H9 (cell line): ENCODE results near the gene PARD6B. TPM values are rescaled to one million over a fixed set of nuclear protein-coding genes. Genes with fewer than 3 reads are reported as not detected.
"Not testable (repeated sequence)": the region's sequence is repeated elsewhere in the genome, so short reads cannot be mapped to it uniquely, and the experiment has no call there.

Experiments used
- DNase-seq: peaks from one replicate; pipeline ENCODE4 v3.0.0-alpha.2; 2017
- H2AFZ ChIP-seq: one replicate; pipeline ENCODE4 v1.6.1; 2013; ENCODE audit warnings: mild to moderate bottlenecking, low read length, control low read depth, moderate library complexity
- H2AK5ac ChIP-seq: 2 replicates; pipeline ENCODE4 v1.6.1; 2013; ENCODE audit warnings: low read length, control low read depth, mixed read lengths; ENCODE audit not compliant: insufficient read length
- H2BK120ac ChIP-seq: one replicate; pipeline ENCODE4 v1.6.1; 2013; ENCODE audit warnings: low read depth, mild to moderate bottlenecking, low read length, control low read depth, inconsistent platforms; ENCODE audit not compliant: poor library complexity, severe bottlenecking
- H2BK12ac ChIP-seq: 2 replicates; pipeline ENCODE4 v1.6.1; 2013; ENCODE audit warnings: low read length, control low read depth, mixed read lengths, low read depth; ENCODE audit not compliant: insufficient read length
- H2BK15ac ChIP-seq: 2 replicates; pipeline ENCODE4 v1.6.1; 2013; ENCODE audit warnings: low read depth, low read length, control low read depth
- H2BK20ac ChIP-seq: one replicate; pipeline ENCODE4 v1.6.1; 2013; ENCODE audit warnings: low read depth, mild to moderate bottlenecking, low read length, control low read depth, inconsistent platforms; ENCODE audit not compliant: poor library complexity, severe bottlenecking
- H2BK5ac ChIP-seq: 2 replicates; pipeline ENCODE4 v1.6.1; 2013; ENCODE audit warnings: low read length, control low read depth, mixed read lengths; ENCODE audit not compliant: insufficient read length
- H3K14ac ChIP-seq: 2 replicates; pipeline ENCODE4 v1.6.1; 2013; ENCODE audit warnings: low read length, control low read depth; ENCODE audit not compliant: insufficient read depth
- H3K18ac ChIP-seq: 2 replicates; pipeline ENCODE4 v1.6.1; 2013; ENCODE audit warnings: low read depth, mild to moderate bottlenecking, mixed read lengths, low read length, control low read depth; ENCODE audit not compliant: insufficient read length
- H3K23ac ChIP-seq: 2 replicates; pipeline ENCODE4 v1.6.1; 2013; ENCODE audit warnings: low read length, control low read depth, mixed read lengths, low read depth; ENCODE audit not compliant: insufficient read length
- H3K23me2 ChIP-seq: 2 replicates; pipeline ENCODE4 v1.6.1; 2013; ENCODE audit warnings: low read depth, mild to moderate bottlenecking, mixed read lengths, low read length, control low read depth; ENCODE audit not compliant: insufficient read length, poor library complexity, severe bottlenecking
- H3K27ac ChIP-seq: 2 replicates; pipeline ENCODE4 v1.5.1; 2013; ENCODE audit warnings: low read length, control low read depth, mixed read lengths, low read depth; ENCODE audit not compliant: insufficient read length
- H3K27me3 ChIP-seq: 2 replicates; pipeline ENCODE4 v1.6.1; 2013; ENCODE audit warnings: low read length, control low read depth, inconsistent platforms; ENCODE audit not compliant: insufficient read depth
- H3K4ac ChIP-seq: 2 replicates; pipeline ENCODE4 v1.6.1; 2013; ENCODE audit warnings: low read depth, mild to moderate bottlenecking, control low read depth, inconsistent platforms, low read length, moderate library complexity
- H3K4me1 ChIP-seq: 2 replicates; pipeline ENCODE4 v1.6.1; 2013; ENCODE audit warnings: low read length, control low read depth, inconsistent platforms; ENCODE audit not compliant: insufficient read depth
- H3K4me2 ChIP-seq: 2 replicates; pipeline ENCODE4 v1.6.1; 2013; ENCODE audit warnings: low read length, control low read depth, mixed read lengths; ENCODE audit not compliant: insufficient read length, insufficient read depth
- H3K56ac ChIP-seq: 2 replicates; pipeline ENCODE4 v1.6.1; 2013; ENCODE audit warnings: low read depth, mild to moderate bottlenecking, mixed read lengths, low read length, control low read depth; ENCODE audit not compliant: insufficient read length
- H3K79me1 ChIP-seq: 2 replicates; pipeline ENCODE4 v1.6.1; 2013; ENCODE audit warnings: low read depth, mild to moderate bottlenecking, moderate library complexity, low read length, control low read depth, inconsistent platforms; ENCODE audit not compliant: insufficient read depth, poor library complexity, severe bottlenecking
- H3K79me2 ChIP-seq: 2 replicates; pipeline ENCODE4 v1.6.1; 2013; ENCODE audit warnings: low read length, control low read depth, inconsistent platforms; ENCODE audit not compliant: insufficient read depth
- H3K9ac ChIP-seq: 2 replicates; pipeline ENCODE4 v1.6.1; 2013; ENCODE audit warnings: low read length, control low read depth, mixed read lengths; ENCODE audit not compliant: insufficient read length; ENCODE audit errors: extremely low read depth
- H3K9me3 ChIP-seq: one replicate; pipeline ENCODE4 v1.6.1; 2013; ENCODE audit warnings: low read depth, low read length, inconsistent platforms; ENCODE audit not compliant: control insufficient read depth
- H3T11ph ChIP-seq: one replicate; pipeline ENCODE4 v1.6.1; 2013; ENCODE audit warnings: mild to moderate bottlenecking, low read length, control low read depth, inconsistent platforms
- H4K20me1 ChIP-seq: one replicate; pipeline ENCODE4 v1.6.1; 2013; ENCODE audit not compliant: control insufficient read depth, insufficient read length, insufficient read depth
- H4K5ac ChIP-seq: 2 replicates; pipeline ENCODE4 v1.6.1; 2013; ENCODE audit warnings: low read depth, mild to moderate bottlenecking, mixed read lengths, low read length, control low read depth; ENCODE audit not compliant: insufficient read length
- H4K8ac ChIP-seq: replicated peaks from 2 replicates; pipeline ENCODE4 v1.6.1; 2013; ENCODE audit warnings: low read length, control low read depth, mixed read lengths, low read depth; ENCODE audit not compliant: insufficient read length
- H4K91ac ChIP-seq: 2 replicates; pipeline ENCODE4 v1.6.1; 2013; ENCODE audit warnings: low read depth, mild to moderate bottlenecking, moderate library complexity, mixed read lengths, low read length, control low read depth; ENCODE audit not compliant: insufficient read length
- H3K27ac Mint-ChIP-seq, 3 experiments: 2 replicates in 2 of 3; 3 replicates in 1 of 3; pipeline ENCODE4 v1.8.0; 2020 to 2021; ENCODE audit warnings: mixed read lengths in 3 of 3, mild to moderate bottlenecking in 1 of 3, moderate library complexity in 1 of 3
- H3K27me3 Mint-ChIP-seq: 2 replicates; pipeline ENCODE4 v1.8.0; 2021; ENCODE audit warnings: low read depth, mild to moderate bottlenecking, moderate library complexity, mixed read lengths
- H3K36me3 Mint-ChIP-seq, 3 experiments: 2 replicates in 2 of 3; 3 replicates in 1 of 3; pipeline ENCODE4 v1.8.0; 2020 to 2021; ENCODE audit warnings: low read depth in 3 of 3, mixed read lengths in 3 of 3; ENCODE audit not compliant: insufficient read depth in 1 of 3
- H3K4me1 Mint-ChIP-seq, 2 experiments: 2 replicates each; pipeline ENCODE4 v1.8.0; 2020; ENCODE audit warnings: mixed read lengths in 2 of 2
- H3K4me3 Mint-ChIP-seq, 2 experiments: 2 replicates in 1 of 2; 3 replicates in 1 of 2; pipeline ENCODE4 v1.8.0; 2020 to 2021; ENCODE audit warnings: mild to moderate bottlenecking in 2 of 2, mixed read lengths in 2 of 2, moderate library complexity in 1 of 2
- H3K9me3 Mint-ChIP-seq, 2 experiments: 2 replicates in 1 of 2; 3 replicates in 1 of 2; pipeline ENCODE4 v1.8.0; 2020; ENCODE audit warnings: mild to moderate bottlenecking in 2 of 2, mixed read lengths in 2 of 2, moderate library complexity in 1 of 2
- WGBS: extraction: QIAGEN DNeasy Blood & Tissue Kit; methylation state at CpG from one replicate; pipeline ENCODE4 v1.1.7; 2013; ENCODE audit warnings: missing lambda C conversion rate, low lambda C conversion rate, mixed read lengths; ENCODE audit not compliant: insufficient read length; ENCODE audit errors: extremely low coverage; 5-methylcytosine and 5-hydroxymethylcytosine counted together
- total RNA-seq: library from RNA; stranded (reverse); gene quantifications from 2 replicates; pipeline ENCODE4 v1.2.1, GENCODE V29; 2021

The PARD6B gene
- total RNA-seq, 1 experiment from 2014 or later: 27.4 TPM

DNA sequence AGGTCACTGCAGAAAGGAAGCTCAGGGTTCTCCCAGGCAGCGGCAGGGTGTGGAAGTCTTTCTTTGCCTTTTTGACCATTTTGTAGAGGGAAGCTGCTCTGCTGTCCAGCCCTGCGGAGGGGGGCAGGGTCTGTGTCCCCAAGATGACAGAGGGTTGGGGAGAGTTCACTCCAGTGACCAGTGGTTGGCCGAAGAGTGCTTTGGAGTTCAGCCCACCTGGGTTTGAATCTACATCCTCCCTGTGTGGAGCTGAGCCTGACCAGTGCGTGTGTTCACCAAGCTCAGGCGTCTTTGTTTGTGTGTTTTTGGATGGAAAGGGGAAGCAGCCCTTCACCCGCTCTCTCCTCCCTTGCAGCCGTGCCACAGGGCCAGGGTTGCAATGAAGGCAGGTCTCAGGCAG is 37.6 kb downstream of the PARD6B start:
- H3K18ac ChIP-seq, H3K27me3 ChIP-seq, H3K79me1 ChIP-seq, H3K9me3 Mint-ChIP-seq, H2AFZ ChIP-seq, H3K9ac ChIP-seq, H4K91ac ChIP-seq, H3K79me2 ChIP-seq, H3K36me3 Mint-ChIP-seq, H2BK5ac ChIP-seq, H3K56ac ChIP-seq, H4K5ac ChIP-seq, H3K14ac ChIP-seq, H2BK120ac ChIP-seq, H2BK20ac ChIP-seq, H3K4ac ChIP-seq, H3K23ac ChIP-seq, H3K27ac Mint-ChIP-seq, H2BK12ac ChIP-seq, H3K27me3 Mint-ChIP-seq, H4K20me1 ChIP-seq, H2BK15ac ChIP-seq, H3T11ph ChIP-seq, H3K4me1 ChIP-seq, H2AK5ac ChIP-seq, H3K27ac ChIP-seq, H3K4me3 Mint-ChIP-seq, H3K4me2 ChIP-seq, H3K23me2 ChIP-seq, H3K9me3 ChIP-seq, H4K8ac ChIP-seq: not testable (repeated sequence)
- peak; percentile 33 for DNase-seq
- WGBS: no CpG with 5 or more reads among the region's 7 CpGs
- peaks cover 19 to 27% of the 10 kb centered on the region in 2 experiments for H3K4me1 Mint-ChIP-seq

DNA sequence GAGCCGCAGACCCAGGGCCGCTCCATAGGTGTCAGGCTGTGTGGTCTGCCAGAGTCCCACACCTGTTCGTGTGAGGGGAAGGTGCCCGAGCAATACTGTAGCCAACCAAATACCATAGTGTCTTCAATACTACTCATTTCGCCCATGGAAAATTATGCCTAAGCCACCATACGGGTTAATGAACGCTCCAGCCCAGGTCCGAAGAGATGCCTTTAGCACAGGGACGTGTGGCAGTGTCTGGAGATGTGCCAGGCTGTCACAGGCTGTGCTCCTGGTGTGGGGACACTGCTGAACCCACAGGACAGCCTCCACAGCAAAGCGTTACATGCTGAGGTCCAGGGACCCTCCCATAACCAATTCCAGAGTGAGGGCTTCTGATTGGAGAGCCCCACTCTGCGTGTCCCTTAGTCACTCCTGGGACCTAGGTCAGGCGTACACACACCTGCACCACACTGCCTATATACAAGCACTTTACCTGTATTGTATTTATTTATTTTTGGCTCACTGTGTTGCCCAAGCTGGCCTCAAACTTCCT is 38.2 kb downstream of the PARD6B start:
- H2BK5ac ChIP-seq, H3K4me2 ChIP-seq, H3K27me3 ChIP-seq, H3K14ac ChIP-seq, H2BK20ac ChIP-seq, H4K20me1 ChIP-seq, H3K4ac ChIP-seq, H3T11ph ChIP-seq, H3K9ac ChIP-seq, H3K27me3 Mint-ChIP-seq, H3K27ac ChIP-seq, H3K18ac ChIP-seq, H2AK5ac ChIP-seq, H3K4me3 Mint-ChIP-seq, H3K56ac ChIP-seq, H4K91ac ChIP-seq, H3K4me1 ChIP-seq, H3K36me3 Mint-ChIP-seq, H3K79me1 ChIP-seq, H4K5ac ChIP-seq, H2BK15ac ChIP-seq, H2BK12ac ChIP-seq, H2AFZ ChIP-seq, H3K79me2 ChIP-seq, H3K9me3 ChIP-seq, H3K9me3 Mint-ChIP-seq, H3K23ac ChIP-seq, H3K27ac Mint-ChIP-seq, H2BK120ac ChIP-seq, H3K23me2 ChIP-seq, H4K8ac ChIP-seq: not testable (repeated sequence)
- no CpG with 5 or more reads among the region's 12 CpGs for WGBS
- peak; percentile 9 for DNase-seq
- peaks cover 15 to 21% of the 10 kb centered on the region in 2 experiments for H3K4me1 Mint-ChIP-seq
